HG02884 (cell line): ENCODE data around the gene ADAM12.

ENCODE experiments used
- ATAC-seq: cut with Tn5 transposase; IDR thresholded peaks from one replicate; pipeline ENCODE4 v1.9.1; 2021; ENCODE audit warnings: mild to moderate bottlenecking, moderate library complexity; ENCODE audit not compliant: unreplicated experiment

ADAM12 gene

DNA sequence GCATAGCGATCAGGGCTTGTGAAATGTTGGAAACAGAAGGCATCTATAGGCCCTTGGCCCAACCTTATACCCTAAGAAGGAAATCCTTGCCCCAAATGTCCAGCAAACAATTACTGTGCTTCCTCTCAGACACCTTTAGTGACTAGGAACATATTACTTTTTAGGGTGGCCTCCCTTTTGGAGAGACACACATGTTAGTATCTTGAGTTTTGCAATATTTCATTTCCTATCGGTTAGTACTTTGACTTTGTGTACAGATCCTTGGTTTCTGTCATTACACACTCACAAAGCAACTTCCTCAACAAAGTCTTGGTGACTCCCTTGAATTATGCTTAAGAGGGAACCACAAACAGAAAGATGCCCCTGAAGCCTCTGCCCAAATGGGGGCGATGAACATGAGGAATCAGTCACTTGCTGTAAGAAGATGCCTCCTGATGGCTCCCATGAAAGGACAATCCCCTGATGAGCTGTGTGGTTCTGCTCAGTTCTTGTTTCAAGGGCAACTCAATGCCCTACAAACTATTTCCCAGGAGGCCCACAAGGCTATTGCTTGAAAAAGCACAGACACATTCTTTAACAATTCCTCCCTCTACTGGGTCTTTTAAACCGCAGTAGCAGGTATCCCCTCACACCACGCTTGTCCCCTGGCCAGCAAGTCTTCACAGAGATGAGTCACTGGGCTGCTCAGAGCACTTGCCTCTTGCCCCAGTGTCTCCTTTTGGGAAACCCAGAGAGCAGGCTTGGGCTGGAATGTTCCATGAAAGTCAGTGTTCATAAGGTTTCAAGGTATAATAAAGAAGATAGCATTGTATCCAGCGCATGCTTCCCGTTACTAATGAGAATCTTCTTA, 295.7 kb downstream of the ADAM12 start:
- ATAC-seq: no peak

DNA sequence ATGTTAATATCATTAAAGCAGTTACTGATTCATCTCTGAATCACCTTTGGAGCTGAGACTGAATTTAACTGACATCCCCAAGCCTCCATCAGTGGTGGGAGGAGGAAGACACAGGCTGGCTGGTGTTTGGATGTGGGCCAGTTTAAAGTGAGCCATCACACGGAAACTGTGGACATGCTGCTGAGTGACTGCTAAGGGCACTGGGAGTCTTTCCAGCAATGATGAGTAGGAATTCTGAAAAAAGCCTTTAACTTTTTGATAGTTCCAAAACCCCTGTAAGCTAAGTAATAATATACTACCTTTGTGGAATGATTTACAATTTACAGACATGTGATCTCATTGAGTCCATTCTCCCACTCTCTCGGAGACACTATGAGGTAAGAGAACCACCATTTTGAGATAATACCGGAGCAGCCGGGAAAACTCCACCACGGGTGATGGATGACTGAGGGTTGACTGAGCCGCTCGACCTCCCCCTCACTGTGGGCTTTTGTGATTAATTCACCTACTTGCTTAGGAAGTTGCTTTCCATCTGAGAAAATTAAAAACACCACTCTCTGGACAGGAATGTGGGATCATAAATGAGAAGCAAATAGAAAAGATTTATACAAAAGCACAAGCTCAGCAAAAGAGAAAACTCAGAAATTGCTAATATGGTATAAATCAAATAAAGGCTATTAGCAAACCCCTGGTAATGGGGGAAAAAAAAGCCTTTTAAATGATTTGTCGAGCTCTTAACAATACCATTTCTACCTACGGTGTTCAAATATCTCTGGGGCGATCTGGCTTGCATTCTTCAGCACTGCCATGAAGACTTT, 297.2 kb downstream of the ADAM12 start:
- no peak for ATAC-seq

DNA sequence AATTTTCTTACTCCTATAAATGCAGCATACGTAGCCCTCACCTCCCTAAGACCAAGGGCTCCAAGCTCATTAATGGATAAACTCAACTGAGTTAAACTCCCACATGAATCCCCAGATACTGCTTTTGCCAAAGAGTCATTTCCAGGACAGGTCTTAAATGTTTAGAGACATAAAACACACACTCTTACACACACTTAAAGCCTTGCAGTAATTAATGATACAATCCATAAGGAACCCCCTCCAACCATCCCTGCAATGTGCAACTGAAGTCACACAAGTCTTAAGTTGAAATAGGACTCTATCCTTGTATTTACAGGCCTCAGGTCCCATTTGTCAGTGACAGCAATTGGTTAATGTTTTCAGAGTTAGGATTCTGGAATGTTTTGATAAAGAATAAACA, 297.8 kb downstream of the ADAM12 start:
- no peak for ATAC-seq

DNA sequence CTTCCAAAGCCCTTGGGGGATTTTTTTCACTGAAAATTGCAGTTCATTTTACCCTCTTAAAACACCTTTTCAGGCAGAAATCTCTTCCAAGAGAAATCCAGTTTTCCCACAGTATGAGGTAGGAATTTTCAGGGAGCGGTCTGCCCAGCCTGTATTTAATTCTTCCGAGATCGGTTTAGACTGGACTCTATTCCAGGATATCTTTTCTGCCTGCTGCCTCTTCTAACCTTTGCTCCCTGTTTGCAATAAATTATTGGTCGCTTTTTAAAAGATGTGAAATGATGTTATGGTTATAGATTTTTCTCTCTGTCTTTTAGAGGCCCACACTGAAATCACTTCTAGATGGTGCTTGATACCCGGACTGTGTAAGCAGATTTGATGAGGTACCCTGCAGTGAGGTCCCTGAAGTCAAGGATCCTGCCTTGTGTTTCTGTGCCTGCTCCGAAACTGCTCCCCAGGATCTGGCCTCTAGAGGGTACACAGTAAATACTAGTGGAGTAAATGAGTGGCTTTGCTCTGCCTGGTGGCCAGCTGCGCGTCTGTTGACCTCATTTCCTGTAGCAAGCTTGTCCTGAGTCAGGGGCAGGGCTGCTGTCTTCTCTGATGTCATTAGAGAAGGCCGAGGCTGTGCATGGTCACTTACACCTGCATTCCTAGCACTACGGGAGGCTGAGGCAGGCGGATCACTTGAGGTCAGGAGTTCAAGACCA, 300.3 kb downstream of the ADAM12 start:
- ATAC-seq: no peak

DNA sequence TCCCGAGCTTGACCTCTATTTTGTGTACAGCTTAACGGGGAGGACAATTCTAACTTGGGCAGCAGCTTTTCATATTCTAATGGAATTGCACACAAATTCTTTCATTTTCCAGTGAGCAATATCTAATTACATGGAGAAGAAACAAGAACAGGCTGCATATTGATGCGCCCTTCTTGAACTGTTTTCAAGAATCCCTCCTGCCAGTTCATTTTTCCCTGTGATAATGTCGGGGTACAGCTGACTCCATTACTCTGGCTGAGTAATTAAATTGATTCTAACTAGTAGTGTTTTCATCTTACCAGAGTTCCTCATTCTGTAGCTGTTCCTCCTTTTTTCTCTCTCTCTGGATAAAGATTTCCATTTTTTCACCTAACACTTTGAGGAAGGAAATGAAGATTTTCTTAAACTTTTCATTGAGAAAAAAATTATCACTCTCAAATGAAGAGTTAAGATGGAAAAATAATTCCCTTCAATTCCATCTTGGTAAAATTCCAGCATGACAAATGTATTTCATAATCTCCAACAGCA, 301.1 kb downstream of the ADAM12 start:
- ATAC-seq: no peak

DNA sequence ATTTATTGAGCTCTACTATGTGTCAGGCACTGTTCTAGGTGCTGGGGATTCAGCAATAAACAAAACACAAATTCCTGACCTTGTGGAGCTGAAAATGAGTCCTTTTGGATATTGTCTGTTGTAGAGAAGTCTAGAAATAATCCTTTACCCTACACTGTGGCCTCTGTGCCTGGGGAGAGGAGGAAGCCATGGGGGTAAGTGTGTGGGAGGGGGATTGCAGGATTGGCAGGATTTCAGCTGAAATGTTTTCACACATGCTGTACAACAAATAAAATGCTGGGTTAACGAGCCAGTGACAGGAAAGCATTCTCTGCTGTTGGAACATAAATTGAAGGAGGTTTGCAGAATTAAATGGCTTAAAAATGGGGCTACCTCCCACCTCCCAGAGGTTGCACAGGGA, 302.5 kb downstream of the ADAM12 start:
- no peak for ATAC-seq

DNA sequence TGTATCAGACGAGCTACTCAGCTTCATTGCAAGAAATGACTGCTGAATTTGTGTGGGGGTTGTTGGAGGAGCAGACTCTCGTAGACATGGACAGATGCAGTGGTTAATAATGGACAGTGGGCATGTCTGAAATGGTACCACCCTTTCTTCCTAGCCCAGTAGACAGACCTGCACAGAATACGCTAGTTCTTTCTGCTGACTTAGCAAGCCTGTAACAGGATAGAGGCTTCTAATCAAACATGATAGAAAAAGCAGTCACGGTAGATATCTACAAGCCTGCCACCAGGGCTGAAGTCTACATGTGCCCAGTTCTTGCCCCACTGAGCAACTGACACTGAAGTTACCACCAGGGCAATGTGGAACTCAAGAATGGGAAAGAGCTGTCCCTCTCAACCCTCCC, 303.9 kb downstream of the ADAM12 start:
- no peak for ATAC-seq

DNA sequence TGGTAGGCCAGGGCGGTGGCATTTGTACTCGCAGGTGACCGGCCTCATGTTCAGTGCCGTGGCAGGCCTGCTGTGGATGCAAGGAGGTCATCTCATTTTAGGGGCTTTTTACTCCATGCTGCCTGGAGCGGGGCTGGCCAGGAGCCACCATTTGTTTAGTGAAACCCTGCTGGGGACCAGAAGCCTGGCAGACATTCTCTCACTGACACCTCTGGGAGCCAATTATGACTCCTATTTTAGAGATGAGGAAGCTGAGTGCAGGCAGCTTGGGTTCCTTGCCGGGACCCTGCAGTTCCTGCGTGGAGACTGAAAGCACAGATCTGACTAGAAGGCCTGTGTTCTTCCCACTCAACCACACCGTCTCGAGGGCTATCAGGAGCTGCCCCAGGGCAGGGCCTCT, 305.3 kb downstream of the ADAM12 start:
- ATAC-seq: no peak

DNA sequence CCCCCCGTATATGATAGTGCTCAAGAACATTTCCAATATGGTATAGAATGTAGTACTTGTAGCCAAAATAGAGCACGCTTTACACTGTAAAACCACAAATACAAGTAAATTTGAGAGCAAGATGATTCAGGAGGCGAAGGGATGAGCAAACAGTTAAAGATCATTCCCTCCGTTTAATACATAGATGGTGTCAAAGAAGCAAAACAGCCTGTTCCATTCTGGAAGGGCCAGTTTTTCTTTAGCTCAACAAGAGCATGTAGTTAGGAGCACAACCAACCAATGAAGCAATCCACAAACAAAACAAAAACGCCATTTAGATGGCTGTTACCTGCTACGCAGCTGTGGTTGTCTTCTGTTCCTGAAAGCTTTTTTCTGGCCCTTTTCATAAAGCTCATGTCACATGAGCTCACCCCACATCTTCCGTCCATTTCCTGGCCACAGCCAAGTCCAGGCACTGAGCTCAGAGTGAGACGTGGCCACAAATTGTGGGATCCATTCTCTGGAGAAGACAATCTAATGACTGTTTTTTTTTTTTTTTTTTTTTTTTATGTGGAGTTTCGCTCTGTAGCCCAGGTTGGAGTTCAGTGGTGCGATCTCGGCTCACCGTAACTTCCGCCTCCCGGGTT, 306.3 kb downstream of the ADAM12 start:
- ATAC-seq: no peak

DNA sequence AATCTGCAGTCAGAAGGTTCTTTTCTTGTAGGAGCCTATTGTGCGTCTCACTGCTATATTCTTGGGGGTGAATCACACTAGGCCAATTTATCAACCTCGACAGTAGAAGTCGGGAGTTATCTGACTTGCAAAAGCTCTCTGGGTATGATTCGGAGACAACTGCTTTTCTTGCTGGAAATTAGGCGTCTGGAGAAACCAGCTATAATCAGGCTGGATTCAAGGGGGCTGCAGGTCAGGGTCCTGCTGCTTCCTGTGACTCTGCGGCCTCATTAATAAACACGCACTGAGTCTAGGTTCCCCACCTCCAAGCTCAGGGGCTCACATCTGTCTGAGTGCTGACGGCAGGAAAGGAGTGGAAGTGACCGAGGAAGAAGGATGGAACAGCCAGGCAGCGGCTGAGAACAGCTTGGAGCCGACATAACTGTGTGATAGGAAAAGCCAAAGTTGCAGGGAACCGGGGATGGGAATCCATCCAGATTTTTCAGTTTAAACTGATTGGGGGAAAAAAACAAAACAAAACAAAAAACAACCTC, 307.3 kb downstream of the ADAM12 start:
- no peak for ATAC-seq

DNA sequence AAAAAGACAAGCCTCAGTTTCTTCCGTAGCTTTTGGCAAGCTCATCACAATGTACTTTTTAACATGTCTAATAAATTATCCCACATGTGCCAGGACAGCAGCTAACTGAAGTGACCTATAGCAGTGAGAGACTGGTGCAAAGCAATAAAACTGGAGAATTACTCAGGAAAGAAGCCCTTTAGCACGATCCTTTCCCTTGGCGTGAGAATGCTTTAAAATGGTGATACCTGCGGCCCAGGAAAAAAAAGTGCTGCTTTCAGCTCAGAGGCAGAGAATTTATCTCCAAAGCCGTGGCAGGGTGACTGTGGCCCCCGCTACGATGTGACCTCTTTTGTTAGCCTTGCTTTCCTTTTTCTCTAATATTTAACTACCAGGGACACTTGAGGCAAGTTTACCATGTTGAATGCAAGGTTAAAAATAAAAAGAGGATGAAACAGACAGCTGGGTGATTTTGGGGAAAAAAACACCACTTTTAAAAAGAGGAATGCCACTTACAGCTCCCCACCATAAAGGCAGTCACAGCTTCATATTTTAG, 307.9 kb downstream of the ADAM12 start:
- ATAC-seq: no peak

DNA sequence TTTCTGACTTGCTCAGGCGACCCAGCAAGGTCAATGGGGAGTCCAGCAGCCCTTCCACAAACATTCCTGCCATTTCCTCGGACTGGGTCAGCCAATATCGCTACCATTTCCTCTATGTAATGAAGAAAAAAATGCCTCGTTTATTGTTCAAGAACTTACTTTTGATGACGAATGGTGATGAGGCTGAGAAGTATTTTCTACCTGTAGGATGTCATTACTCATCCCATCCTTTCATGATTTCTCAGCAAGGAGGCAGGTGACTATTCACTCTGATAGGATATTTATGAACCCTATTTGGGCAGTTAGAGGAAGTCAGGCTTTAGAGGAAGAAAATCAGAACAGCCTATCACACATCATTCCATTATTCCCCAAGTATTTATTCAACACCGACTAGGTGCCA, 313.3 kb downstream of the ADAM12 start:
- ATAC-seq: no peak

DNA sequence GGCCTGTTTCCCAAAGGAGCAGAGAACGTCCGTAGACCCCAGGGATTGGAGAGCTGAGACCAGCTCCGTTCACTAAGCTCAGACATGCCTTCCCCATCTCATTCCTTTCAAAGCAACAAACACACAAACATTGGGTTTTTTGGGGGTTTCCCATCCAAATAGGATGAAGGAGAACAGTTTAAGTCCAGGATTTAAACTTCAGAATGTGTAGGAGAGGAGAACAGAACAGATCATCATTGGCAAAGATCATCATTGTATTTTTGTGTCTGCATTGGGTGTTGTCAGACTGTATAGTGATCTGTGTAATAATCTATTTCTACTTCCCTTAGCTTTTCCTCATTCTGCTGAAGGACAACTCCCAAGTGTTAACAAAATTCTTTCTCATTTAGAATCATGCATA, 314.0 kb downstream of the ADAM12 start:
- ATAC-seq: no peak

DNA sequence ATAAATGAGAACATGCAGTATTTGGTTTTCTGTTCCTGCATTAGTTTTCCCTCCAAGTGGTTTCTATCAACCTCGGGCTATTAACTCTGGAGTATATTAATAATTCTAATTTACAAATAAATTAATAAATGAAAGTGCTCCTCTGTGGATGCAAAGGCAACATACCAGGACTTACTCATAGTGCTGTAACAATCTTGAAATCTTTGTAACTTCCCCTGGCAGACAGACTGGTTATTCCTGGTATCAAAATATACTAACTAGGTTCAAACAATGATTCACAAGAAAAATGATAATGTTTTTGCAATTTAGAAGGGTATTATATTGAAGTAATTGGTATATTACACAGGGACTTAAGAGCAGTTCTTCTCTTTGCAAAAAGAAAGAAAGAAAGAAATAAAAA, 314.7 kb downstream of the ADAM12 start:
- ATAC-seq: no peak

DNA sequence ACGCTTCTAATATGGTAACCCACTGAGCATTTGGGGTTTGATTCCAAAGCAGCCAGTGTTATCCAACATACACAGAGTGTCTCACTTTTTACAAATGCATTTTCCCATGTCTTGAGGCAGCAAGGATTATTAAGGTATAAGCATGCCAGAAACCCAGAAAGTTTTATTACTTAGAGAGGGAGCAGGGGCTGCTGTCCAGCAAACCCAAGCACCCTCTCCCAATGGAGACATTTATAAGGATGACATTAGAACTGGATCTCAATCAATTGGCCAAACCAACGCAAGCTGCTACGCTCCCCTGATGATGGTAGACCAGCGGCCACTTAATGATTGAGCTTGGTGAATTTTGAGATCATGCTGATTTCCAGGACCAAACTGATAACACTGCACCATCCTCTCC, 315.7 kb downstream of the ADAM12 start:
- ATAC-seq: no peak

DNA sequence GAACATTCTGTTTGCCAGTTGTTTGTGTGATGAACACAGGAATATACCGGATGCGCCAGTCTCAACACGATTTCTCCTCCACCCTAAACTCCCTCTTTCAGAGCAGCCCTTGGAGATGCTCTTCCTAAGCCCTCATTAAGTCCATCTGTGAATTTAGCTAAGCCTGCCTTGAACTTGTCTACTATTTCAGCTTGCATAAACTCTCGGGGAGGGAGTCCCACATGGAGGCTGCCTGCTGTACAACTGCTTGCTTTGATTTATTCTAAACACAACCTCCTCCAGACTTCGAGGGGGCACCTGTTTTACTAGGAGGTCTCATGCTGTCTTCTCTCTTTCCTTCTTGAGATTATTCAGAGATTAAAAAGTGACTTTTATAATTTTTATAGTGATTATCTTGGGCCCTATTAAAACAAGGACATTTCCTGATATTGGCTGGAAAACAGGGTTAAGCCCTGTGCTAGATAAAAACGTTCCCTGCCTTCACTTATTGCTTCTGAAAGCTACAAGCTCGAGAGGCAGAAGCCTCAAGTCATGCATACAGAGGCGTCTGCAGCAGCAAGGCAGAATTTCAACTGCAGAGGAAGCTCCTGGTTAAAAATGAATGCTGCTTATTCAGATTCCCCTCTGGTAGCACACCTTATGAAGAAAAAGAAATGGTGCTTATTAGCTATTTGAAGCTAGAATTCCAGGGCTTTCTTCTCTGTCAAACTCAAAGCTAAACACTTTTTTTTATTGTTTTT, 317.6 kb downstream of the ADAM12 start:
- ATAC-seq: no peak

DNA sequence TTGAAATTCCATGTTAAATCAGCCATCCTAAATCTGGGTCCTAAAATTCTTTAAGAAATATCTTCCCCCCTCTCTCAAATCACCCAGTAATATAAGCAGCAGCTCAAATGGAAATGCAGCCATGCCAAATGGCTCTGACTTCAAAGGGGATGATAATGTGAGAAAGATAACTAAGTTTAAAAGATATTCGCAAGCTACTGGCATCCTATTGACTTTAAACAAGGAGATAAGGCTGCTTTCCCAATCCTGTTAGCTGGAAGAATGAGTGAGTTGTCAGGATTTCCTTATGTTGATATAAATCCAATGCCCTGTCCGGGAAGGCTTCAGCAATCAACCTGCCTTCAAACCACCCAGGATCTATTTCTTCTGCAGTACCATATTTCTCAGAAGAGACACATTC, 320.0 kb downstream of the ADAM12 start:
- ATAC-seq: no peak

DNA sequence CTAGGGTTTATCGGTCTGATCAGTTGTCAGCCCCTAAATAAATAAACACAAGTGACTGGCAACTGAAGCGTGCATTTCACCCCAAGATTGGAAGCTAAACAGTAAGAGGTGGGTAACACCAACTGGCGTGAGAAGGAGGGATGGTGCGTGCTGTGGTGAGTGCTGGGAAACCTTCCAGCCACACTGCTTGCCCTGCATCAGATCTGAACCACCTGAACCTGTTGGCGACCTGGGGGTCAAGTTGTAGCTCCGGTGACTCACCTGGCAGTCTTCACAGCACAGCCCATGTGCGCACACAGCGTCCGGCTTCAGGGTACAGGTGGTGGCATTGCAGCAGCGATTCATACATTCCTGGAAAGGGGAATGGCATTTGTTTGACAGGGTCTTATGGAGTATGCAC, 321.8 kb downstream of the ADAM12 start:
- ATAC-seq: no peak

DNA sequence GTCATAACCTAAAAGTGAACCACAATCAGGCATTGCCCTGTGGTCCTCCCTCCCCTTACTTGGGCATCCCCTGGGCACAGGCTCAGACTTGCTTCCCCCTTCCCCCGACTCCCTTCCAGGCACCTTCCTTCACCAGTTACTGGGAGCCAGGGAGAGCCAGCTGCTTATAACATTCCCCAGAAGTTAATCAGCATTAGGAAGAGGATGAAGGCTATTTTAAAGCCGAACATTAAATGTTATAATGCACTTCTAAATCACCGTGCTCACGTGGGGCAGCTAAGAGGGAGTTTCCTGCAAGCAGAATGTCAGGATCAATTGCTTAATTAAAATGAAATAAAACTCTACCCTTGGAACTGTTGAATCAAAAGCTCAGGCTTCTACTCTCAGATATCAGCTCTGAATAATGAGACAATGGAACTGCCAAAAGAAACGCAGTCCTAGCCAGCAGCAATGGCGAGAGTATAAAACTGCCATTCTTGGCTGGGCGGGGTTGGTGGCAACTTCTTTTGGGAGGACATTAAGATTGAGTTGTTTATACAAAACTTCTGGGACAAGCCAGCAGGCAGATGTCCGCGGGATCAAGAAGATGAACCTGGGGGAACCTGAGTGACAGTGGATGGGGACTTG, 322.4 kb downstream of the ADAM12 start:
- no peak for ATAC-seq
